AG04449 (cell line): ENCODE measurements around the gene RPS2.

Source experiments
- CTCF ChIA-PET: fragments of 350-600 bp; formaldehyde crosslinking; extraction: SDS; loops from one replicate; lab custom pipeline; 2021; ENCODE audit warnings: antibody characterized with exemption; lab: Yijun Ruan, JAX
- POLR2A ChIA-PET: fragments of 400-600, 350-600 bp; formaldehyde crosslinking; extraction: SDS; loops from one replicate; lab custom pipeline; 2020; ENCODE audit warnings: antibody characterized with exemption, inconsistent platforms; lab: Yijun Ruan, JAX
- DNase-seq: peaks from one replicate; pipeline ENCODE4 v3.0.0-alpha.2; 2010; ENCODE audit warnings: low read depth, low spot score
- H3K4me3 ChIP-seq: 2 replicates; pipeline ENCODE4 v1.5.1; 2011; ENCODE audit warnings: low read depth, mild to moderate bottlenecking, control low read depth, low read length
- CTCF ChIP-seq: IDR thresholded peaks from one replicate; pipeline ENCODE4 v1.5.1; 2011; ENCODE audit warnings: mild to moderate bottlenecking, moderate library complexity, low read length, control low read depth, inconsistent platforms; ENCODE audit not compliant: insufficient read depth; ENCODE audit errors: missing control alignments

The RPS2 gene

GRCh38 chr16:1918351-1919326 lies 46.0 kb downstream of the RPS2 start, which contains the start of gene HS3ST6:
Gene HS3ST6, minus strand, starts transcription at chr16:1918415. Its CDS starts 92 bp downstream, at chr16:1918323.
- no peak for TF ChIP-seq CTCF

GRCh38 chr16:1917665-1918350 lies 46.8 kb downstream of the RPS2 start:
- no peak overlapping the region for H3K4me3 ChIP-seq
- DNase-seq = no peak
- no peak for TF ChIP-seq CTCF
- POLR2A ChIA-PET = no interaction called here
- CTCF ChIA-PET = no interaction called here

More at GRCh38 chr16:1918351-1919326, 46.0 kb downstream of the RPS2 start, which contains the start of gene HS3ST6:
- POLR2A ChIA-PET = no interaction called here
- CTCF ChIA-PET = no interaction called here
- H3K4me3 ChIP-seq = no peak within 1 kb of the TSS
- DNase-seq = no peak

- no peak overlapping the region for H3K4me3 ChIP-seq
- POLR2A ChIA-PET = no interaction called here
- no peak for TF ChIP-seq CTCF
- CTCF ChIA-PET = interaction anchor here (3.6 kb wide), 1 partner anchor 12 kb away, joined by 18 read pairs; no protein-coding TSS in a partner anchor
- DNase-seq = no peak
Measured at GRCh38 chr16:1917056-1917664, 47.5 kb downstream of the RPS2 start.

- ChIA-PET POLR2A (no interaction called here), CTCF (interaction anchor here (0.8 to 3.6 kb wide), 2 partner anchors 12 to 54 kb away, joined by 3 to 18 read pairs; no protein-coding TSS in a partner anchor)
- H3K4me3 ChIP-seq = no peak overlapping the region
- TF ChIP-seq CTCF = no peak
- DNase-seq = no peak
Measured at GRCh38 chr16:1916640-1916990, 48.0 kb downstream of the RPS2 start.

- POLR2A ChIA-PET = no interaction called here
- no peak for TF ChIP-seq CTCF
- no peak overlapping the region for H3K4me3 ChIP-seq
- CTCF ChIA-PET = interaction anchor here (0.8 to 3.6 kb wide), 2 partner anchors 13 to 53 kb away, joined by 3 to 18 read pairs; no protein-coding TSS in a partner anchor
- DNase-seq = no peak
Measured at GRCh38 chr16:1915732-1916639, 48.6 kb downstream of the RPS2 start.
